Liver (tissue), 9 donors: ENCODE measurements around the gene MAPKAPK3. TPM values are rescaled to one million over a fixed set of nuclear protein-coding genes. Genes with fewer than 3 reads are reported as not detected.
A peak's percentile ranks its signal among the peaks of the same experiment; 100 is the strongest.

Experiments used
- DNase-seq: peaks from one replicate; pipeline ENCODE4 v3.0.0-alpha.2; 2017; ENCODE audit warnings: low spot score
- H3K27ac ChIP-seq, 2 donors: one replicate each; pipeline ENCODE4 v1.7.0; 2013; ENCODE audit warnings: inconsistent platforms in 2 of 2, low read length in 2 of 2, control low read depth in 1 of 2, low read depth in 1 of 2, mild to moderate bottlenecking in 1 of 2
- H3K27me3 ChIP-seq, 4 donors: one replicate each; pipeline versions ENCODE4 v1.6.1 to v1.7.0; 2013; ENCODE audit warnings: low read length in 3 of 4, inconsistent platforms in 1 of 4, mild to moderate bottlenecking in 1 of 4, moderate library complexity in 1 of 4; ENCODE audit not compliant: control insufficient read depth in 4 of 4, insufficient read depth in 4 of 4
- H3K36me3 ChIP-seq, 4 donors: one replicate each; pipeline versions ENCODE4 v1.6.1 to v1.7.0; 2013; ENCODE audit warnings: low read length in 3 of 4, mild to moderate bottlenecking in 3 of 4, low read depth in 1 of 4, moderate library complexity in 1 of 4; ENCODE audit not compliant: control insufficient read depth in 4 of 4, insufficient read depth in 3 of 4
- H3K4me1 ChIP-seq, 4 donors: one replicate each; pipeline versions ENCODE4 v1.6.1 to v1.7.0; 2013; ENCODE audit warnings: low read length in 3 of 4, mild to moderate bottlenecking in 3 of 4, moderate library complexity in 1 of 4; ENCODE audit not compliant: control insufficient read depth in 4 of 4, insufficient read depth in 4 of 4
- H3K4me3 ChIP-seq, 3 donors: one replicate each; pipeline versions ENCODE4 v1.6.1 to v1.7.0; 2013; ENCODE audit warnings: low read length in 3 of 3, control low read depth in 1 of 3, low read depth in 1 of 3, mild to moderate bottlenecking in 1 of 3
- H3K9ac ChIP-seq, 2 donors: one replicate each; pipeline ENCODE4 v1.7.0; 2013; ENCODE audit warnings: low read length in 2 of 2, mild to moderate bottlenecking in 2 of 2, moderate library complexity in 2 of 2, control low read depth in 1 of 2, low read depth in 1 of 2
- H3K9me3 ChIP-seq, 4 donors: one replicate each; pipeline versions ENCODE4 v1.6.1 to v1.7.0; 2013; ENCODE audit warnings: low read length in 3 of 4; ENCODE audit not compliant: control insufficient read depth in 4 of 4
- EGR1 ChIP-seq, 2 donors: IDR thresholded peaks; 2 replicates each; pipeline ENCODE4 v1.6.1; 2016 to 2018; ENCODE audit warnings: antibody characterized with exemption in 2 of 2, low read depth in 2 of 2
- FOXA2 ChIP-seq: IDR thresholded peaks from 2 replicates; pipeline ENCODE4 v1.6.1; 2016; ENCODE audit warnings: antibody characterized with exemption
- GABPA ChIP-seq, 2 donors: IDR thresholded peaks in 1 of 2; conservative IDR thresholded peaks in 1 of 2; 2 replicates each; pipeline ENCODE4 v1.6.1; 2016; ENCODE audit warnings: antibody characterized with exemption in 2 of 2, mild to moderate bottlenecking in 1 of 2, moderate library complexity in 1 of 2
- JUND ChIP-seq, 2 donors: IDR thresholded peaks; 2 replicates each; pipeline ENCODE4 v1.6.1; 2016; ENCODE audit warnings: antibody characterized with exemption in 2 of 2
- NR2F2 ChIP-seq: IDR thresholded peaks from 2 replicates; pipeline ENCODE4 v1.6.1; 2016; ENCODE audit warnings: antibody characterized with exemption
- RAD21 ChIP-seq, 2 donors: IDR thresholded peaks; 2 replicates each; pipeline ENCODE4 v1.6.1; 2016; ENCODE audit warnings: antibody characterized with exemption in 2 of 2, mild to moderate bottlenecking in 2 of 2
- RXRA ChIP-seq, 2 donors: IDR thresholded peaks; 2 replicates each; pipeline ENCODE4 v1.6.1; 2017 to 2018; ENCODE audit warnings: antibody characterized with exemption in 2 of 2, mild to moderate bottlenecking in 1 of 2
- SP1 ChIP-seq: IDR thresholded peaks from 2 replicates; pipeline ENCODE4 v1.6.1; 2018; ENCODE audit warnings: antibody characterized with exemption, mild to moderate bottlenecking
- WGBS: extraction: QIAGEN DNeasy Blood & Tissue Kit; methylation state at CpG from one replicate; pipeline ENCODE4 v1.1.7; 2013; 5-methylcytosine and 5-hydroxymethylcytosine counted together
- polyA plus RNA-seq, 2 donors: library from polyadenylated mRNA; stranded (reverse) in 1 of 2; unstranded in 1 of 2; fragments of 200-250 nt in 1 of 2; fragments of >200 nt in 1 of 2; fragmentation: Nextera tagmentation in 1 of 2; extraction: Ambion mirVana in 1 of 2; gene quantifications; one replicate each; pipeline versions ENCODE4 v1.2.1 to v1.2.3, GENCODE V29; 2013 to 2015
- total RNA-seq, 2 donors: library from RNA; depleted of rRNA; stranded (reverse); fragments of >200 nt; gene quantifications; one replicate each; pipeline ENCODE4 v1.2.3, GENCODE V29; 2014
- TF ChIP-seq, protein P1 (sequence below): fragments of 150-350 bp; IDR thresholded peaks from 2 replicates; pipeline ENCODE4 v1.5.1; 2017; ENCODE audit warnings: improper control_type of control experiment, low read depth, low read length; ENCODE audit not compliant: missing input control
- TF ChIP-seq, protein P2 (sequence below): IDR thresholded peaks from 2 replicates; pipeline ENCODE4 v1.6.1; 2016; ENCODE audit warnings: antibody characterized with exemption
- TF ChIP-seq, protein P3 (sequence below): IDR thresholded peaks from 2 replicates; pipeline ENCODE4 v1.6.1; 2016; ENCODE audit warnings: antibody characterized with exemption
- TF ChIP-seq, protein P4 (sequence below): IDR thresholded peaks from 2 replicates; pipeline ENCODE4 v1.6.1; 2016; ENCODE audit warnings: antibody characterized with exemption
- TF ChIP-seq, protein P5 (sequence below): IDR thresholded peaks from 2 replicates; pipeline ENCODE4 v1.6.1; 2016; ENCODE audit warnings: antibody characterized with exemption, mild to moderate bottlenecking
- donor health status: healthy.
- donor health status: healthy.
- donor health status: healthy.
- donor health status: healthy.
- donor health status: healthy.

Gene MAPKAPK3
- 10 to 100 TPM; 20.4 to 32.9 TPM for total RNA-seq
- polyA plus RNA-seq, result 10 to 100 TPM; 13.9 to 17.5 TPM

DNA sequence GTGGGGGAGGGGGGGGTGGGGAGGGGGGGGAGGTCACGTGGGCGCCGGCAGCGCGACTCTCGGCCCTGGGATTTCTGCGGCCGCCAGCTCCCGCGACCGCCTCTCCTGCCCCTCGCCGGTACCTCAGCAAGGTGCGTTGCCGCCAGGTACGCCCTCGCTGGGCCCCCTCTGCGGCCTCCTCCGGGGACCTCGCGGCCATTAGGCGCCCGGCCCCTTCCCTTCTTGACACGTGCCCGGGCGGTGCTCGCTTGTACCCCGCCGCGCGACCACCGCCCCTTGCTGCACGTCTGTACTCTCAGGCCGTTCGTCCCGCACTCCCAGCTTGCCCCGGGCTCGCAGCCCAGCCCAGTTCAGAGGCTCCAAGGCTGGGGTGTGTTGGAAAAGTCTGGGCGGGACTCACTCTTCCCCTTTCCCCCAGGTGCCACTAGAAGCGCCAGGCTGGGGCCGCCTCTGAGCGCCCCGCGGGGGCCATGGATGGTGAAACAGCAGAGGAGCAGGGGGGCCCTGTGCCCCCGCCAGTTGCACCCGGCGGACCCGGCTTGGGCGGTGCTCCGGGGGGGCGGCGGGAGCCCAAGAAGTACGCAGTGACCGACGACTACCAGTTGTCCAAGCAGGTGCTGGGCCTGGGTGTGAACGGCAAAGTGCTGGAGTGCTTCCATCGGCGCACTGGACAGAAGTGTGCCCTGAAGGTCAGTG lies at the start of gene MAPKAPK3:
Gene MAPKAPK3, plus strand, starts transcription at position 56 of the 696 bp plus-strand sequence. Its CDS starts 415 bp downstream, at position 471.
- Histone ChIP-seq H3K27me3 (no peaks in the 10 kb centered on the region), H3K27ac (peak within 1 kb of the TSS; percentile 70 to 82), H3K9ac (peak within 1 kb of the TSS; percentile 80 to 87), H3K4me3 (peak within 1 kb of the TSS; percentile 63 to 73 (median 71)), H3K9me3 (no peaks in the 10 kb centered on the region), H3K4me1 (peaks cover 3 to 58% (median 38%) of the 10 kb centered on the region in 4 donors), H3K36me3 (no peaks in the 10 kb centered on the region)
- no peak for DNase-seq
- WGBS, result under 1% methylated on average over 58 of the region's 58 CpGs
- TF ChIP-seq GABPA (IDR thresholded peaks at IDR 0.05 in 1 of 2, conservative IDR thresholded peaks at IDR 0.05 in 1 of 2) (no peak), EGR1 (IDR thresholded peaks at IDR 0.05; ENCODE audit: low read depth in 2 of 2) (no peak), RAD21 (IDR thresholded peaks at IDR 0.05) (peak in 1 of 2 donors; percentile 24), FOXA2 (no peak)
- TF ChIP-seq, protein P1, sequence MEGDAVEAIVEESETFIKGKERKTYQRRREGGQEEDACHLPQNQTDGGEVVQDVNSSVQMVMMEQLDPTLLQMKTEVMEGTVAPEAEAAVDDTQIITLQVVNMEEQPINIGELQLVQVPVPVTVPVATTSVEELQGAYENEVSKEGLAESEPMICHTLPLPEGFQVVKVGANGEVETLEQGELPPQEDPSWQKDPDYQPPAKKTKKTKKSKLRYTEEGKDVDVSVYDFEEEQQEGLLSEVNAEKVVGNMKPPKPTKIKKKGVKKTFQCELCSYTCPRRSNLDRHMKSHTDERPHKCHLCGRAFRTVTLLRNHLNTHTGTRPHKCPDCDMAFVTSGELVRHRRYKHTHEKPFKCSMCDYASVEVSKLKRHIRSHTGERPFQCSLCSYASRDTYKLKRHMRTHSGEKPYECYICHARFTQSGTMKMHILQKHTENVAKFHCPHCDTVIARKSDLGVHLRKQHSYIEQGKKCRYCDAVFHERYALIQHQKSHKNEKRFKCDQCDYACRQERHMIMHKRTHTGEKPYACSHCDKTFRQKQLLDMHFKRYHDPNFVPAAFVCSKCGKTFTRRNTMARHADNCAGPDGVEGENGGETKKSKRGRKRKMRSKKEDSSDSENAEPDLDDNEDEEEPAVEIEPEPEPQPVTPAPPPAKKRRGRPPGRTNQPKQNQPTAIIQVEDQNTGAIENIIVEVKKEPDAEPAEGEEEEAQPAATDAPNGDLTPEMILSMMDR, result no peak

DNA sequence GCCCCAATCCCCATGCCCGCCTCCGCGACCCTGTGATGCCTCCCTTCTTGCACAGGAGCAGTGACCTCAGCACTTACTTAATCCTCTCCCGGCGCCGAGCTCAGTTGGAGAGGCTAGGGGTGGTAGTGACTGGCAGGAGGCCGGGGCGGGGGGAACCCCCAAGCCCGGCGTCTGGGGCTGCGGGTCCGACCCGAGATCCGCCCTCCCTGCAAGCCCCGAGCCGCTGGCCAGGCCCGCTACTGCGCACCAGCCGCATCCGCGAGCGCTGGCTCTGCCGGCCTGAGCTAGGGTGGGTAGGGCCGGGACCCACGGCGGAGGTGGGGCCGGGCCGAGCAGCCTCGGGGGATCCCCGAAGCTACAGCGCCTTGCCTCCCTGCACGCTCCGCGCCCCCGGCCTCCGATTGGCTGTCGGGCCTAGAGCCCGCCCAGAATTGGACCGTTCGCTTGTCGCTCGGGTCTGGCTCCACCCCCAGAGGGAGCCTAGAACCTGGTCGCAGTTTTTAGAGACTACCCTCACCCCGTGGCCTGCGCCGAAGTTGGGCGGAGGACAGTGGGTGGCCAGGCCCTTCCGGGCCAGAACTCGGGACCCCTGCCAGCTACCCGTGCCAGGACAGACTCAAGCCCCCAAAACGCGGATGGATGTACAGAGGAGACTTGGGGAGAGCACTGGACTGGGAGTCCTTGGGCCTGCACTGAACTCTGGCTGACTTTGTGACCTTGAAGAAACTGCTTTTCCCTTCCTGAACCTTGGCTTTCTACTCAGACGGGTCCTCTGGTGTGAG lies 49.4 kb upstream of the MAPKAPK3 start, which contains the start of gene C3orf18:
Gene C3orf18, minus strand, starts transcription at position 362 of the 782 bp plus-strand sequence. CDS start 2,048 bp downstream, outside the sequence.
- no peak within 1 kb of the TSS for H3K27ac ChIP-seq
- DNase-seq, result peak; percentile 90
- H3K9ac ChIP-seq, result peak within 1 kb of the TSS in 1 of 2 donors; percentile 57
- no peaks in the 10 kb centered on the region for H3K9me3 ChIP-seq
- H3K4me1 ChIP-seq, result peaks cover 12 to 50% (median 38%) of the 10 kb centered on the region in 4 donors
- TF ChIP-seq, protein P2, sequence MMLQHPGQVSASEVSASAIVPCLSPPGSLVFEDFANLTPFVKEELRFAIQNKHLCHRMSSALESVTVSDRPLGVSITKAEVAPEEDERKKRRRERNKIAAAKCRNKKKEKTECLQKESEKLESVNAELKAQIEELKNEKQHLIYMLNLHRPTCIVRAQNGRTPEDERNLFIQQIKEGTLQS, result no peak
- peak; percentile 79 for TF ChIP-seq SP1
- H3K4me3 ChIP-seq, result peak within 1 kb of the TSS; percentile 13 to 90 (median 15)
- no peaks in the 10 kb centered on the region for H3K36me3 ChIP-seq
- 6% methylated on average over 53 of the region's 53 CpGs for WGBS
- H3K27me3 ChIP-seq, result no peaks in the 10 kb centered on the region

DNA sequence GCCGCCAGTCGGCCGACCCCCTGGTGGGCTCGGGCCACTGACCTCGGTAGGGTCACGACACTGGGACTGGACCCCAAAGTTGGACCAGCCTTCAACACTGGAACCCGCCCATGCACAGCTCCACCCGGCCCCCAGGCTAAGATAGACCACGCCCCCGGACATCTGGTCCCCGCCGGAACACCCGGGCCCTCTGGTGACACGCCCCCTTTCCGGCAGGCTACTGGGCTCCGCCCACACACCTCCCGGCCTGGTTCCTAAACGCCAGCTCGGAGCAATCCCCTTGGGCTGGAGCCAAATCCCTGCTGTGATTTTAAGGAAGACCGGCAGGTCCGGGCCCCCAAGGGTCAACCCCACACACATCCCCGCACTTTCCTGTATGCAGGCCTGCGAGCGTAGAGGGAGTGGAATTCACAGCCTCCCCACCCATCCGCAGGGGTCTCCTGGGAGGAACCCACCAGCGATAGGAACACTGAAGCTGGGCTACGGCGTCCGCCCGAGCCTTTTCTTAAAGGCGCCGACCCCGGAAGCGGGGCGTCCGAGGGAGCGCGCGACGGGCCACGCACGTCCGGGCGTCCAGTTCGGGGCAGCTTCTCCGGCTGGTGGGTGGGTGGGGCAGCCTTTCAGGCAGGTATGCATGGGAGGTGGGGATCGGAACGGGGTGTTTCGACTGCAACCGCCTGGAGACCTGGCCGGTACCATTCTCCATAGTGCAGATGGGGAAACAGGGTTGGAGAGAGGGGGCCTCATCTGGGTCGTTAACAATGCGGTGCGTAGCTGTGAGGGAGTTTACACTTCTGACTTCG lies 47.8 kb upstream of the MAPKAPK3 start, which contains the start of gene HEMK1:
Gene HEMK1, plus strand, starts transcription at position 576 of the 803 bp plus-strand sequence. CDS start 1,583 bp downstream, outside the sequence.
- under 1% methylated on average over 55 of the region's 55 CpGs for WGBS
- peak within 1 kb of the TSS; percentile 86 to 99 (median 90) for H3K4me3 ChIP-seq
- H3K9me3 ChIP-seq, result no peaks in the 10 kb centered on the region
- no peaks in the 10 kb centered on the region for H3K27me3 ChIP-seq
- H3K4me1 ChIP-seq, result peaks cover 12 to 64% (median 52%) of the 10 kb centered on the region in 4 donors
- H3K36me3 ChIP-seq, result no peaks in the 10 kb centered on the region
- peak within 1 kb of the TSS; percentile 57 to 91 for H3K9ac ChIP-seq
- peak within 1 kb of the TSS; percentile 89 for H3K27ac ChIP-seq
- peak; percentile 96 for DNase-seq
- TF ChIP-seq, protein P3, sequence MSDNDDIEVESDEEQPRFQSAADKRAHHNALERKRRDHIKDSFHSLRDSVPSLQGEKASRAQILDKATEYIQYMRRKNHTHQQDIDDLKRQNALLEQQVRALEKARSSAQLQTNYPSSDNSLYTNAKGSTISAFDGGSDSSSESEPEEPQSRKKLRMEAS, result no peak
- TF ChIP-seq, protein P4, sequence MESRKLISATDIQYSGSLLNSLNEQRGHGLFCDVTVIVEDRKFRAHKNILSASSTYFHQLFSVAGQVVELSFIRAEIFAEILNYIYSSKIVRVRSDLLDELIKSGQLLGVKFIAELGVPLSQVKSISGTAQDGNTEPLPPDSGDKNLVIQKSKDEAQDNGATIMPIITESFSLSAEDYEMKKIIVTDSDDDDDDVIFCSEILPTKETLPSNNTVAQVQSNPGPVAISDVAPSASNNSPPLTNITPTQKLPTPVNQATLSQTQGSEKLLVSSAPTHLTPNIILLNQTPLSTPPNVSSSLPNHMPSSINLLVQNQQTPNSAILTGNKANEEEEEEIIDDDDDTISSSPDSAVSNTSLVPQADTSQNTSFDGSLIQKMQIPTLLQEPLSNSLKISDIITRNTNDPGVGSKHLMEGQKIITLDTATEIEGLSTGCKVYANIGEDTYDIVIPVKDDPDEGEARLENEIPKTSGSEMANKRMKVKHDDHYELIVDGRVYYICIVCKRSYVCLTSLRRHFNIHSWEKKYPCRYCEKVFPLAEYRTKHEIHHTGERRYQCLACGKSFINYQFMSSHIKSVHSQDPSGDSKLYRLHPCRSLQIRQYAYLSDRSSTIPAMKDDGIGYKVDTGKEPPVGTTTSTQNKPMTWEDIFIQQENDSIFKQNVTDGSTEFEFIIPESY, result no peak
- TF ChIP-seq, protein P5, sequence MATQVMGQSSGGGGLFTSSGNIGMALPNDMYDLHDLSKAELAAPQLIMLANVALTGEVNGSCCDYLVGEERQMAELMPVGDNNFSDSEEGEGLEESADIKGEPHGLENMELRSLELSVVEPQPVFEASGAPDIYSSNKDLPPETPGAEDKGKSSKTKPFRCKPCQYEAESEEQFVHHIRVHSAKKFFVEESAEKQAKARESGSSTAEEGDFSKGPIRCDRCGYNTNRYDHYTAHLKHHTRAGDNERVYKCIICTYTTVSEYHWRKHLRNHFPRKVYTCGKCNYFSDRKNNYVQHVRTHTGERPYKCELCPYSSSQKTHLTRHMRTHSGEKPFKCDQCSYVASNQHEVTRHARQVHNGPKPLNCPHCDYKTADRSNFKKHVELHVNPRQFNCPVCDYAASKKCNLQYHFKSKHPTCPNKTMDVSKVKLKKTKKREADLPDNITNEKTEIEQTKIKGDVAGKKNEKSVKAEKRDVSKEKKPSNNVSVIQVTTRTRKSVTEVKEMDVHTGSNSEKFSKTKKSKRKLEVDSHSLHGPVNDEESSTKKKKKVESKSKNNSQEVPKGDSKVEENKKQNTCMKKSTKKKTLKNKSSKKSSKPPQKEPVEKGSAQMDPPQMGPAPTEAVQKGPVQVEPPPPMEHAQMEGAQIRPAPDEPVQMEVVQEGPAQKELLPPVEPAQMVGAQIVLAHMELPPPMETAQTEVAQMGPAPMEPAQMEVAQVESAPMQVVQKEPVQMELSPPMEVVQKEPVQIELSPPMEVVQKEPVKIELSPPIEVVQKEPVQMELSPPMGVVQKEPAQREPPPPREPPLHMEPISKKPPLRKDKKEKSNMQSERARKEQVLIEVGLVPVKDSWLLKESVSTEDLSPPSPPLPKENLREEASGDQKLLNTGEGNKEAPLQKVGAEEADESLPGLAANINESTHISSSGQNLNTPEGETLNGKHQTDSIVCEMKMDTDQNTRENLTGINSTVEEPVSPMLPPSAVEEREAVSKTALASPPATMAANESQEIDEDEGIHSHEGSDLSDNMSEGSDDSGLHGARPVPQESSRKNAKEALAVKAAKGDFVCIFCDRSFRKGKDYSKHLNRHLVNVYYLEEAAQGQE, result peak; percentile 78
- TF ChIP-seq JUND (IDR thresholded peaks at IDR 0.05) (no peak), RXRA (IDR thresholded peaks at IDR 0.05) (peak; percentile 32 to 45), SP1 (peak; percentile 78), NR2F2 (peak; percentile 73), GABPA (IDR thresholded peaks at IDR 0.05 in 1 of 2, conservative IDR thresholded peaks at IDR 0.05 in 1 of 2) (peak; percentile 80 to 98)
